Measurements from ENCODE around the gene RAB11FIP3.
A peak's percentile ranks its signal among the peaks of the same experiment; 100 is the strongest.
"Not testable (repeated sequence)": the region's sequence is repeated elsewhere in the genome, so short reads cannot be mapped to it uniquely, and the experiment has no call there.

The RAB11FIP3 gene

DNA sequence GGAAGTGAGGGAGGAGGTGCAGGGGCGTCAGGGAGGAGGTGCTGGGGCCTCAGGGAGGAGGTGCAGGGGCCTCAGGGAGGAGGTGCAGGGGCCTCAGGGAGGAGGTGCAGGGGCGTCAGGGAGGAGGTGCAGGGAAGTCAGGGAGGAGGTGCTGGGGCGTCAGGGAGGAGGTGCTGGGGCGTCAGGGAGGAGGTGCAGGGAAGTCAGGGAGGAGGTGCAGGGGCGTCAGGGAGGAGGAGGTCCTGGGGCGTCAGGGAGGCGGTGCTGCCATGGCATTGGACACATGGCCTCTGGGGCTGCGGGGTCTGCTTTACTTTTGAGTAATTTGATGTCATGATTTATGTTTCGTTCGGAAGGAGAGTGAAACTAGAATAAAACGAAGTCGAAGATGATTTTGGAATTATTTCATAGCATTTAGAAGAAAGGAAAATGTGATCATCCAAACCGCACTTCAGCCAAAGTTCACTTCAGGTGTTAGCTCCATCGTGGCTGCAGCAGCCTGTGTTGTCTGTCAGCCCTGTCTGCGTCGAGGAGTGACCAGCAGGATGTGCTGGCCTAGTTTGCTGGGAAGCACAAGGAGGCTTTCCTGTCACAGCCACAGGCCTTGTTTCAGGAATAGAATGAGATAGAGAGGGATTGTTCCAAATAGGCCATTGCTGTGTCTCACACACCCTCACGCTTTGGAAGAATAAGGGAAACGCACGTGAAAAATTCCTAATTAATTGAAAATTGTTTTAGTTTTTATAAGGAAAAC, 42.8 kb downstream of the RAB11FIP3 start:
- peak; percentile 35 for DNase-seq

GRCh38 chr16:469459-469858, 44.0 kb downstream of the RAB11FIP3 start:
- peak; percentile 11 for DNase-seq

- no peak for DNase-seq
These were observed 45.0 kb downstream of the RAB11FIP3 start for GRCh38 chr16:470418-470817.

DNA sequence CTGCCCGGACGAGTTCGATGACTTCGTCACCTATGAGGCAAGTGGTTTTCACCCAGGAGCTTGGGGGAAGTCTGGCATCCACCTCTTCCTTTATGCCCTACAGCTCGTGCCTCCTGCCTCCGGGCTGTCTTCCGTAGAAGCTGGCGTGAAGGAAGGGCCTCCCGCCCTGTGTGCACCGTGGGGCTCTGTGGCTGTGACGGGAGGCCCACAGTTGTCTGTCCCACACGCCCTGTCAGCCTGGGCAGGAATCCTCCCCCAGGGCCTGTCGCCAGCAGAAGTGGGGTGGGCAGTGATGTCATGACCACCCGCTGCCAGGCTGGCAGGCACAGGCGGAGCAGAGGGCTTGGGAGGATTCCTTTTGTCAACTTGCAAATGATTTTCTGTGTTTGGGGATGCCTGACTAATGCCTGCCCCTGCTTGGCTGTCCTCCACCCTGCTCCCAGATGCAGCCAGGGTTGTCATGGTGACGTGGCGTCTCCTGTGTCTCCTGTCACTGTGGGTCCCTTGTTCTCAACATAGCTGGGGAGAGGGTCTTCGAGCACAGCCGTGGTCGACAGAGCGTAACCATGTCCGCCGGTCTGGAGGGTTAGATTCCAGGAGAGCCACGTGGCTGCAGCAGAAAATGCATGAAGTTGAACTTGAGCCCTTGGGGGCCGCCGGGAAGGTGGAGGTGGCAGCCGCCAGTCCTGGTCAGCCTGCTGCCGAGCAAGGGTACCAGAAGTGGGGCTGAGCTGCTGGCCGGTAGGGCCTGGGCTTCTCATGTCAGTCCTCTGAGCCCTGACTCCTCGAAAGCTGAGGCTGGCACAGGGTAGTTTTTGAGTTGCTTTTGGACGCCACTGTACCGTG, 46.1 kb downstream of the RAB11FIP3 start:
- no peak for DNase-seq

- DNase-seq, result no peak
These were observed 46.7 kb downstream of the RAB11FIP3 start for GRCh38 chr16:472199-472504.

DNA sequence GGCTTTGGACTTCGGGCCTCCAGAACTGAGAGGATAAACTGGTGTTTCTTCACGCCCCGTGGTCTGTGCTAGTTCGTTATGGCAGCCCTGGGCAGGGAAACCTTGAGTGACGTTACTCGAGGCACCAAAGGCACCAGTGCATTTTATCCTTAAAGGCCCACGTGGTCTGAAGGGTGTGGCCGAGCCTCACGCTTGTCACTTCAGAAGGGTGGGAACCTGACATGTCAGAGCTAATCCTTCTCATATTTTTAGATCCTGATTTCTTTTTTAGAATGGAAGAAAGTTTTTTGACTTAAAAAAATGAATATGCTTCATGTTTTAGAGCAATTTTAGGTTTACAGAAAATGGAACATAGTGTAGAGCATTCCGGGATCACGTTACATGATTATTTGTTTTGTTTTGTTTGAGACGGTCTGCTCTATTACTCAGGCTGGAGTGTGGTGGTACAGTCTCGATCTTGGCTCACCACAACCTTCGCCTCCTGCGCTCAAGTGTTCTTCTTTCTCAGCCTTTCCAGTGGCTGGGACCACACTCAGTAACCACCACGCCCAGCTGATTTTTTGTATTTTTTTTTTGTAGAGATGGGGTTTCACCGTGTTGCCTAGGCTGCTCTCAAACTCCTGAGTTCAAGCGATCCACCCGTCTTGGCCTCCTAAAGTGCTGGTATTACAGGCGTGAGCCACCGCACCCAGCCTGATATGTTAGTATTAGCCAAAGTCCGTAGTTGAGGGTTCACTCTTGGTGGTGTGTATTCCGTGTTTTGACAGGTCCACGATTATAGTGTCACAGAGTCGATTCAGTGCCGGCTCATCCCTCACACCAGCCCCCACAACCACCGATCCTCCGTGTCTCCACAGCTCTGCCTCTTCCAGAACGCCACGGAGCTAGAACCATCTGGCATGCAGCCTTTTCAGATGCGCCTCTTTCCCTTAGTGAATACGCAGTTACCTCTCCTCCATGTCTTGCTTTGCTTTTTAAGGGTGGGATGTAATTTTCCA, 47.9 kb downstream of the RAB11FIP3 start:
- DNase-seq, result peak; percentile 37

GRCh38 chr16:474420-475122, 49.1 kb downstream of the RAB11FIP3 start:
- no peak for DNase-seq

DNA sequence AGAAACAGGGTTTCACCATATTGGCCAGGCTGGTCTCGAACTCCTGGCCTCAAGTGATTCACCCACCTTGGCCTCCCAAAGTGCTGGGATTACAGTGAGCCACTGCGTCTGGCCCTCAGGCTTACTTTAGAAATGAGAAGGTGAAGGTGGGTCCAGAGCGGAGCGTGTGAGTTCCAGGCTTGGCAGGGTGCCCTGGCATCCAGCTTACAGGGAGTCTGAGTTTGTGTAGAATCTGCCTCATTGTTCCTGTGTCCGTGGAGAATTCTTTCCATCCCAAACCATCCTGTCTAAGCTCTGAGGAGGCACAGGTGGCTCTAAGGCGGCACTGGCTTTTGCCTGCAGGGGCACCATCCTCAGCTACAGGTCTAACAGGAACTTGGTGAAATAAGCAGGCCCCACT, 50.6 kb downstream of the RAB11FIP3 start:
- no peak for DNase-seq

DNA sequence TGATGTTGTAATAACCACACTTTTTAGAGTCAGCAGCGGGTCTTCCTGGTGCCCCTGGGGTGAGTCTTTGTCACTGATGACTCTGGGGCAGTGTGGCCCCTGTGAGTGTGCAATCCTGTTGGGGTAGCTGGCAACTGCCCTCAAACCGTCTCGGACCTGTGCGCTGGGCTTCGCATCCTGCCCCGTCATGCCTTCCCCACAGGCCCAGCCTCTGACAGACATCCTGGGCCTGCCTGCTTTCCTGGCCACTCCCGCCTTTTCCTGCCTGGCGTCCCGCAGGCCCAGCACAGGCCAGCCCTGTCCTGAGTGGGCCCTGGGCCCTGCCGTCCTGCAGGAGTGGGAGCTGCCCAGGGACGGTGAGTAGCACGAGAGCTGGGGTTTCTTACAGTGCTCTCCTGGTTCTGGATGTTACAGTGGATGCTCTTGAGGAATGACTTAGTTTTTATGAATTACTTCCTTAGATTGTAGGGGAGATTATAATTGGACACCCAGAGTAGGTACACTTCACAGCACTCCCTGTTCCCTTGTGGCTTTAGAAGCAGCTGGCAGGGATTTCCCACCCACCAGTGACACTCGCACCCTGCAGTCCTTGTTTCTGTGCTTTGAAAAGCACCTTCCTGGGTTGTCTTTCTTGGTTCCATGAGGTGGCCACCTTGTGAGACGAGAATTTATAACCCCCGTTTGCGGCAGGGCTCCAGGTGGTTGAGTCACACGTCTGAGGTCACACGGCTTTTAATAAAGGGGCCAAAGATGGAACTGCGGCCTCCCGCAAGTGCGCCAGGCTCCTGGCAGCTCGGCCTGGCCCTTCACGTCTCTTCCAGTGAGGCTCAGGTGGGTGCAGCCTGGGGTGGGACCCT, 52.1 kb downstream of the RAB11FIP3 start:
- no peak for DNase-seq

DNA sequence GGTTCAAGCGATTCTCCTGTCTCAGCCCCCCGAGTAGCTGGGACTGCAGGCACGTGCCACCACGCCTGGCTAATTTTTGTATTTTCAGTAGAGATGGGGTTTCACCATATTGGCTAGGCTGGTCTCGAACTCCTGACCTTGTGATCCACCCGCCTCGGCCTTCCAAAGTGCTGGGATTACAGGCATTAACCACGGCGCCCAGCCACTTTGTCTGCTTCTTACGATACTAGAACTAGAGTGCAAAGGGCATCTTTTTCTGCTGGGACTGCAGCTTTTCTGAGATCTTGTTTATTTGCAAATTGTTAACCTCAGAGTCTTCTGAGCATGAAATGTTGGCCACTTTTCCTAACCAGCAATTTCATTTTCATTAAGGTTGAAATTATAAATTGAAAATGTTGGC, 52.8 kb downstream of the RAB11FIP3 start:
- not testable (repeated sequence) for DNase-seq

DNA sequence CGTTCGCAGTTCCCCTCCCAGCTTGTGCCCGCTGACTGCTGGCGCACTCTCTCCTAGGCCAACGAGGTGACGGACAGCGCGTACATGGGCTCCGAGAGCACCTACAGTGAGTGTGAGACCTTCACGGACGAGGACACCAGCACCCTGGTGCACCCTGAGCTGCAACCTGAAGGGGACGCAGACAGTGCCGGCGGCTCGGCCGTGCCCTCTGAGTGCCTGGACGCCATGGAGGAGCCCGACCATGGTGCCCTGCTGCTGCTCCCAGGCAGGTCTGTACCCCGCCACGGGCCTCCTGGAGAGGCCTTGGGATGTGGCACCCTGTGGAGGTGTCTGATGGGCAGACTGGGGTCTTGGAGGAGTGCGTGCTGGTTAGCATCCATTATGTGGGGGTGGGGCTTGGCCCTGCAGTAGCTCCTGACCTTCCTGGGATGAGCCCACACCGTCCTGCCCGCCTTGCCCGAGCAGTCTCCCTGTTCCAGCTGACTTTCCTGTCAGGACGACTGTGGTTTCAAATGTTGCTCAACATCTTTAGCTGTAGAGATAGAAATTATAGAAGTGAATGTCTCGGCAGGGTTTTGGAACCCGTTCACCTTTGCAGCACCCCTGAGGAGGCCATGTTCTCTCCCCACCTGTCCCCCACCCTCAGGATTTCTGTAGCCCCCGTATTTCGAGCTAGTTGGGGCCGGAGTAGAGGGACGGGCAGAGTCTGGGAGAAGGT, 57.2 kb downstream of the RAB11FIP3 start:
- no peak for DNase-seq

GRCh38 chr16:483341-484075, 58.1 kb downstream of the RAB11FIP3 start:
- peak; percentile 53 for DNase-seq

DNA sequence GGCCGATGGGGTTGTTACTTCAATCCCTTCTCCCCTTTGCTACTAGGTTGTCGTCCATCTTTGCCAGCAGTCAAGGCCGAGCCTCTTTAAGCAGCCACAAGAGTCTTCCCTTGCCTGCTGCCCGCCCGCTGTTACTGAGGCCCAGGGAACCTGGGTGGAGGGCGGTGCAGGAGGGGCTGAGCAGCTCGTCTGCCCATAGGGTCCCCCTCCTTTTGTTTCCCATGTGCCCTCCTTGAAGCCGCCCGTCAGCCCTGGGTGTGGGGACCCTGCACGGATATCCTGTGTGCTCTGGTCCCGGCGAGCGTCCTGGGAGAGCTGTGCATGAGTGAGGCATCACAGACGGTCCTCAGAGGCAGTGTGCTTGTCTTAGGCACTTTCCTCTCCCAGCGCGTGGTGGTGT, 64.2 kb downstream of the RAB11FIP3 start:
- no peak for DNase-seq

DNA sequence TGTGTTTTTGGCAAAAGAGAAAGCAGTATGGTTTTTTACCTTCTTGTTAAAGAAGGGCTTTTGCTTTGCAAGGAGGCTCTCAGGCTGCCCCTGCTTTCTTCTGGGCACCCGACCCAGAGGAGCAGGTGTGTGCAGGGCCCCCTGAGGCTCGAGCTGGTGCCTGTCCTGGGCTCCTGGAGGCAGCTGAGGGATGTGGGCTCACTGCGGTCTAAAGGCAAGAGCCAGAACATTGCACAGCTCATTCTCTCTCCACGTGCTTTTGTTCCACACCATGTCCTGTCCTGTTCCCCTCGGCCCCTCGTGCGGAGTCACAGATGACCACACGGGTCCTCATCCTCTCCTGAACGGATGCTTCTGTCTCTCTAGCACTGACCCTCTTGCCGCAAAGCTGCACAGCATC, 65.3 kb downstream of the RAB11FIP3 start:
- DNase-seq, result no peak

GRCh38 chr16:491220-491919, 65.9 kb downstream of the RAB11FIP3 start:
- no peak for DNase-seq

- no peak for DNase-seq
These were observed 66.9 kb downstream of the RAB11FIP3 start for GRCh38 chr16:492211-492875.

- DNase-seq, result not testable (repeated sequence)
These were observed 69.2 kb downstream of the RAB11FIP3 start for GRCh38 chr16:494676-495075.

DNA sequence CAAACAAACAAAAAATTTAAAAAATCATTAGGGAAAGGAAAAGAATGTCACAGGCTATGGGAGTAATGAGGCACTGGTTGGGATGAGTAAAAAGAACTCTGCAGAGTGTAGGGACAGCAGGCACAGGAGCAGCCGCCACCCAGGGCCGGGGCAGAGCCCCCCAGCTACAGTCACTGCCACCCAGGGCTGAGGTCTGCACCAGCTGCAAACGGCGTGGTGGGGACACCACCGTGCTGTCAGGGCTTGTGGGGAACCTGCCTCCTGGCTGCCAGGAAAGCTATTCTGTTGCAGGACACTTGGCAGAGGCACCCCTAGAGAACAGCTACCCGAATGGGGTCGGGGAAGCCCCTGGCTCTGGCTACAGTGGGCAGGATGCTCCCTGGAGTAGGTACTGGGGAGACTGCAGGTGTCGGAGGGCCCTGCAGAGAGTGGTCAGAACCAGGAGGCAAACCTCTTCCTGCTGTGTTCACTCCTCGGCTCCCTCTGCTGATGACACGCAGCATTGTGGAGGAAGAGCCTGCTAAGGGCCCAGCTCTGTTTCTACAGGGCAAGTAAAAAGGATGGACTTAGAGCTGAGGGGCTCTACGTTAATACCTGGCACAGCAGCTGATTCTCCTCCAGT, 69.8 kb downstream of the RAB11FIP3 start:
- peak; percentile 65 for DNase-seq
